Skeletal muscle tissue (tissue), 4 donors: ENCODE measurements around the gene DAB2IP. TPM values are rescaled to one million over a fixed set of nuclear protein-coding genes. Genes with fewer than 3 reads are reported as not detected.

Experiments
- H3K27ac ChIP-seq: one replicate; pipeline ENCODE4 v1.7.0; 2013; ENCODE audit warnings: mild to moderate bottlenecking, low read depth, low read length, inconsistent platforms
- H3K27me3 ChIP-seq, 3 donors: one replicate each; pipeline ENCODE4 v1.7.0; 2013; ENCODE audit warnings: low read length in 3 of 3; ENCODE audit not compliant: control insufficient read depth in 3 of 3, insufficient read depth in 3 of 3
- H3K36me3 ChIP-seq, 3 donors: one replicate each; pipeline ENCODE4 v1.7.0; 2013; ENCODE audit warnings: low read length in 3 of 3; ENCODE audit not compliant: control insufficient read depth in 3 of 3, insufficient read depth in 3 of 3
- H3K4me1 ChIP-seq, 3 donors: one replicate each; pipeline ENCODE4 v1.7.0; 2013; ENCODE audit warnings: low read length in 3 of 3, mild to moderate bottlenecking in 3 of 3; ENCODE audit not compliant: control insufficient read depth in 3 of 3, insufficient read depth in 3 of 3
- H3K4me3 ChIP-seq, 3 donors: one replicate each; pipeline ENCODE4 v1.7.0; 2013; ENCODE audit warnings: low read length in 3 of 3
- H3K9ac ChIP-seq, 3 donors: one replicate each; pipeline ENCODE4 v1.7.0; 2013; ENCODE audit warnings: low read length in 3 of 3, mild to moderate bottlenecking in 3 of 3, moderate library complexity in 2 of 3, low read depth in 1 of 3
- H3K9me3 ChIP-seq, 3 donors: one replicate each; pipeline ENCODE4 v1.7.0; 2013; ENCODE audit warnings: low read length in 3 of 3; ENCODE audit not compliant: control insufficient read depth in 3 of 3
- total RNA-seq: library from RNA; depleted of rRNA; stranded (reverse); fragments of >200 nt; gene quantifications from one replicate; pipeline ENCODE4 v1.2.3, GENCODE V29; 2014
- donor health status: Osteomylitis.

Gene DAB2IP
- total RNA-seq, 1 donor from 2014 or later = 12.5 TPM

DNA sequence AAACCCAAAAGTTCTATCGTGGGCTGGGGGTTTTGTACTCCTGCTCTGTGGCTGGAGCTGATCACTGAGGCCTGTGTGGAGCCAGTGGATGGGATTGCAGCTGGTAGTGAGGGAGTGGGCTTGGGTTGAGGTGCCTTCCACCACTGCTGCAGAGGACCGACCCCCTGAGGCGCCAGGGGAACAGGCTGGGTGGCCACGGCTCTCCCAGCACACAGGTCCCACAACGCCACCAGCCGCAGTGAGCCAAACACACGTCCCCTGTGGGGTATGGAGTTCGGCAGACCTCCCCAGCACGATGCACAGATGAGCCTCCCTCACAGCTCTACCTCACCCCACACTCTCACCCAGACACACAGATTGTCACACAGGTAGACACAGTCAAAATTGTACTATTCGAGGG, 109.1 kb downstream of the DAB2IP start:
- H3K4me3 ChIP-seq = no peak overlapping the region
- no peak overlapping the region for H3K27ac ChIP-seq
- H3K9ac ChIP-seq = no peak overlapping the region
- peaks cover 48 to 69% (median 66%) of the 10 kb centered on the region in 3 donors for H3K36me3 ChIP-seq
- peaks cover 31 to 46% (median 40%) of the 10 kb centered on the region in 3 donors for H3K4me1 ChIP-seq
- H3K9me3 ChIP-seq = no peaks in the 10 kb centered on the region
- no peaks in the 10 kb centered on the region for H3K27me3 ChIP-seq

DNA sequence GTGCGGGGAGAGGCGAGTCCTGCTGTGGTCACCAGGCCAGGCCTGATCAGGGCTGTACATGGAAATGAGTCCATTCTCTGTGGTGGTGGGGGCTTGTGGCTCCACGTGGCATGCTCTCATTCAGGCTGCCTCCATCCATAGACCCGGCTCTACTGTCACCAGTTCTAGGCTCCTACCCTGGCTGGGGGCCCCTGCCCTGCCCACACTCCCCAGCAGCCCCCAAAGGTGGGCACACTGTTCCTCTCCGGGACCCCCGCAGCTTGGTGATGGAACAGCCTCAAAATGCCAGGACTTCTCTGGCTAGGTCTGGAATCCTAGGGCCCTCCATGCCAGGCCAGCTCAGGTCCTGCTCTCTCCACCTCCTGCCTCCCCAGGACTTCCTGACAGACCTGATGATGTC, 111.7 kb downstream of the DAB2IP start:
- no peaks in the 10 kb centered on the region for H3K9me3 ChIP-seq
- H3K4me1 ChIP-seq = peaks cover 13 to 28% (median 22%) of the 10 kb centered on the region in 3 donors
- H3K27me3 ChIP-seq = no peaks in the 10 kb centered on the region
- no peak overlapping the region for H3K9ac ChIP-seq
- H3K27ac ChIP-seq = no peak overlapping the region
- no peak overlapping the region for H3K4me3 ChIP-seq
- H3K36me3 ChIP-seq = peaks cover 70 to 84% (median 84%) of the 10 kb centered on the region in 3 donors

DNA sequence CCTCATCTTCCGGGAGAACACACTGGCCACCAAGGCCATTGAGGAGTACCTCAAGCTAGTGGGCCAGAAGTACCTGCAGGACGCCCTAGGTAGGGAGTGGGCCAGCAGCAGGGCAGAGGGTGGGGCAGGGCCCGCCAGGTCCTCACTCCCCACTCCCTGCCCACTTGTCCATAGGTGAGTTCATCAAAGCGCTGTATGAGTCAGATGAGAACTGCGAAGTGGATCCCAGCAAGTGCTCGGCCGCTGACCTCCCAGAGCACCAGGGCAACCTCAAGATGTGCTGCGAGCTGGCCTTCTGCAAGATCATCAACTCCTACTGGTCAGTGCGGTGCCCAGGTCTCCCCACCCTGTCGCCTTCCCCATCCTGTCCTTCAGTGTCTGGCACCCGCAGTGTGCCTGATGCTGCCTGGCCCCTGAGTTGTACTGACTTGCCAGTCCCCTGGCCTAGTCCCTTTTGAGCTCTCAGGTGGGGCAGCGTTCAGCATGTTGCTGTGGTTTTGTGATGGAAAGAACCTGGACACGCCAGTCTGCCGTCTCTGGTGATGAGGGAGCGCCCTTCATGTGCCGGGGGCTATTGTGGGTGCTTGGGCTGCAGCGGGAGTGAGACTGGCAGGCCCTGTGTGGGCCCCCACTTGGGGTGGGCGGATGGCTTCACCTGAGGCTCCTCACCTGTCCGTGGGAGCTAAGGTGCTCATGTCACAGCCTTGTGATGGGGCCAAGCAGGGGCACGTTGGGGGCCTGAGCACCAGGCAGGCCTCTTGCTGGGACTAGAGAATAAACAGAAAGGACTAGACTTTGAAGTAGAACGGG, 112.3 kb downstream of the DAB2IP start:
- Histone ChIP-seq H3K9me3 (no peaks in the 10 kb centered on the region), H3K4me3 (no peak overlapping the region), H3K27ac (no peak overlapping the region), H3K36me3 (peaks cover 71 to 85% (median 85%) of the 10 kb centered on the region in 3 donors), H3K9ac (peak overlapping the region in 2 of 3 donors; percentile 23 to 64), H3K27me3 (no peaks in the 10 kb centered on the region), H3K4me1 (peaks cover 13 to 27% (median 22%) of the 10 kb centered on the region in 3 donors)

DNA sequence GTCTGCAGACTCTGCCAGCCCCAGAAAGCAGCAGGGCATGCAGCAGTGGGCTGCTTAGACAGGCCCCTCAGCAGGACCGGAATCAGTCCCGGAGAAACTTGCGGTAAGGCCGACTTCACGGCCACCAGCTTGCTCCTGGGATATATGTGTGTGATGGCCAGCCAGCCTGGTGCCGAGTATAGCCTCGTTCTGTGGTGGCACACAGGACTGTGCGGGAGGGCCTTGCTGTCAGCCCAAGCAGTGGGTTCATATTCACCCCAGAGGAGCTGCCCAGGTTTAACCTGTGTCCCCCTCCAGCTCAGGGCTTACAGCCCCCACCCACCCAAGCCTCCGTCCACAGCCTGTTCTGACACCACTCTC, 112.9 kb downstream of the DAB2IP start:
- peaks cover 13 to 26% (median 22%) of the 10 kb centered on the region in 3 donors for H3K4me1 ChIP-seq
- H3K36me3 ChIP-seq = peaks cover 71 to 85% (median 85%) of the 10 kb centered on the region in 3 donors
- peak overlapping the region in 1 of 3 donors; percentile 64 for H3K9ac ChIP-seq
- H3K9me3 ChIP-seq = no peaks in the 10 kb centered on the region
- no peaks in the 10 kb centered on the region for H3K27me3 ChIP-seq
- no peak overlapping the region for H3K4me3 ChIP-seq
- H3K27ac ChIP-seq = peak overlapping the region; percentile 65

DNA sequence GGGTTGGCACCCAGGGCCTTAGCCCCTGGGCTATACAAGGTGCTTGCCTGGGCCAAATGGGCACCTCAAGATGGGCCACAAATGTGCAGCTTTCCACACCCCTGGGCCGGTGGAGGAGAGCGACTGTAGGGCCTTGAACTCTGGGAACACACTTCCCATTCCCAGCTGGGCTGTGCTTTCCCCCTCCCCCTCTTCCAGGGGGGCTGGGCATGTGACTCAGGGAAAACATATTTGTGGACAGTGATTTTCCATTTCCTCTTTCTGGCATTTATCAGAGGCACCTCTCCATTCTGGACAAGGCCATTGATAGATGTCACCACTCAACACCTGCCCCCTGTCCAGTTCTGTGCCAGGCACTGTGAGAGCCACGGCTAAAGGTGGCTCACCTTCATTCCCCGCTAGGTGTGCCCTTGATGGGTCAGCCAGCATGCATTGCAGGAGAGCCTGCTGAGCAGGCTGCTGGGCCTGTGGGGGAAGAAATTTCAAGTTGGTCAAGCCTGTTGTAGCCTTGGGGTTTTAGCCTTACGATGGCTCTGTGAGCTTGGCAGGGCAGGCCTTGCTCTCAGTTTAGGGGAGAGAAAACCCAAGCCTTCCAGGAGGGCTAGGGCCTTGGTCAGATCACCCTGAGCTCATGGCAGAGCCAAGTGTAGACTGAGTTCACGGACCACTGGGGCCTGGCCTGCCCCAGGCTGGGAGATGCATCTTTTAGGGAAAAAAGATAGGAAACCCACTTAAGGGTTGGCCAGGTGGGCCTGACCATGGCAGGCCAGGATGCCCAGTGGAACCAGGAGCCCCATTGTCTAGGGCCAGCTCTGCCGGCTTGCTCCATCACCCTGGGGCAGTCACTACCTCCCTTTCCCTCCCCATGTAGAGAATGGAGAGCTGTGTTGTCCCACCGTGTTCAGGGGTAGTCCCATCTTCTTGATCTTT, 113.9 kb downstream of the DAB2IP start:
- H3K4me3 ChIP-seq = peak overlapping the region in 1 of 3 donors; percentile 13
- H3K36me3 ChIP-seq = peaks cover 71 to 85% (median 85%) of the 10 kb centered on the region in 3 donors
- no peaks in the 10 kb centered on the region for H3K9me3 ChIP-seq
- peak overlapping the region in 1 of 3 donors; percentile 64 for H3K9ac ChIP-seq
- H3K27me3 ChIP-seq = no peaks in the 10 kb centered on the region
- peaks cover 13 to 27% (median 26%) of the 10 kb centered on the region in 3 donors for H3K4me1 ChIP-seq
- H3K27ac ChIP-seq = peak overlapping the region; percentile 65

DNA sequence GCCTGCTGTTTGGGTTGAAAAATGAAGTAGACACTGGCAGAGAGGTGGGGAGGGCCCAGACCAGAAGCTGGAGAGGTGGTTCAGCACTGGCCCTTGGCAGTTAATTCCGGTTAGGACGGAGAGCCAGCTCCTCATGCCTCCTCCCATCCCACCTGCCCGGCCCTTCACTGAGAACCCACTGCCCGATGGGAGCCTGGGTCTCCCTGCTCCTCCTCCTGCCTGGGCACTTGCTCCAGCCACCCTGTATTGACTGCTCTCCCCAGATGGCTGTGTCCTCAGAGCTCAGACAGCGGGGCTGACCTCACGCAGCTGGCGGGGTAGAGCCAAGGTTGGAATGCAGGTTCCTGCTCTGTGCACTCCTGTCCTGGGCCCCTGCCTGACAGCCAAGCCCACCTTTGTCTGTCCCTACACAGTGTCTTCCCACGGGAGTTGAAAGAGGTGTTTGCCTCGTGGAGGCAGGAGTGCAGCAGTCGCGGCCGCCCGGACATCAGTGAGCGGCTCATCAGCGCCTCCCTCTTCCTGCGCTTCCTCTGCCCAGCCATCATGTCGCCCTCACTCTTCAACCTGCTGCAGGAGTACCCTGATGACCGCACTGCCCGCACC, 114.7 kb downstream of the DAB2IP start:
- peaks cover 21 to 35% (median 30%) of the 10 kb centered on the region in 3 donors for H3K4me1 ChIP-seq
- H3K9me3 ChIP-seq = no peaks in the 10 kb centered on the region
- no peaks in the 10 kb centered on the region for H3K27me3 ChIP-seq
- H3K9ac ChIP-seq = no peak overlapping the region
- H3K4me3 ChIP-seq = no peak overlapping the region
- peaks cover 68 to 85% (median 81%) of the 10 kb centered on the region in 3 donors for H3K36me3 ChIP-seq
- no peak overlapping the region for H3K27ac ChIP-seq

DNA sequence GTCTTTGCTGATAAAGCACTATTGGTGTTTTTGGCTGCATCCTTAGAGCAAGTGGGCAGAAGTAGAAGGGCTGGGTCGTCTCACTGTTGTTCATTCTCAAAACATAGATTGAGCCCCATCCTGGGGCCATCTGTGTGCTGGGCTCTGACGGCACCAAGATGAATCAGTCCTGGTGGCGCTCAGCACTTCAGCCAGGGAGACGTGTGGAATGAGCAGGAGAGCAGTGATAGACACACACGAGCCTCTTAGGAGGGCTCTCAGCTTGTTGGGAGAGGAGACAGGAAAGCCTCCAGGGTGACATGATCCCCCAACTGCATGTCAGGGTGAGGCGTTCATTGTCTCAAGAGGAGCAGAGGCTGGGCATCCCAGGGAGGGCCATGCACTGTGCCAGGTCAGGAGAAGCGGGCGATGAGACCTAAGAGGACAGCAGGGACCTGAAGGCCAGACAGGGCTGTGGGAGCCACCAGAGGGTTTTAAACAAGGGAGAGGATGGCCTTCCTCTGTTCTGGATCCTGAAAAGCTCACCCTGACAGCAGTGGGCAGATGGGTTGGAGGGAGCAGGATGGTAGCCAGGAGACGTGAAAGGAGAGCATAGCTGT, 115.8 kb downstream of the DAB2IP start:
- H3K9me3 ChIP-seq = no peaks in the 10 kb centered on the region

DNA sequence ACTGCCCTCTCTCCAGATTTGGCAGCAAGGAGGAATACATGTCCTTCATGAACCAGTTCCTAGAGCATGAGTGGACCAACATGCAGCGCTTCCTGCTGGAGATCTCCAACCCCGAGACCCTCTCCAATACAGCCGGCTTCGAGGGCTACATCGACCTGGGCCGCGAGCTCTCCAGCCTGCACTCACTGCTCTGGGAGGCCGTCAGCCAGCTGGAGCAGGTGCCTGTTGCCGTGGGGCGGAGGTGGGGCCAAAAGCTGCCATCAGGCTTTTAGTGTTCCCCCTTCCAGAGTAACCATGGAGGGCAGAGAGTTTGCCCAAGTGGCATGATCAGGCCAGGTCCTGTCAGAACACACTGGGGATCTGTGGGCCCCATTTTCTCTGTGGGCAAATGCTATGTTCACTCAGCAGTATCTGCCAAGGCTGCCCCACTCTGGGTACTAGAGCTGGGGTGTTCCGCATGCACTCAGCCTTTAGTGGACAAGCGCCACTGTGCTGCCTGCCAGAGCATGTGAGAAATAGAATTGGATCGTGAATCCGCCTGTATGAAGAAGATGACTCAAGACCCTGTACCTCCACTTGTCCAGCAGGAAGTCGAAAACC, 117.1 kb downstream of the DAB2IP start:
- Histone ChIP-seq H3K36me3 (peaks cover 62 to 84% (median 71%) of the 10 kb centered on the region in 3 donors), H3K27me3 (no peaks in the 10 kb centered on the region), H3K4me1 (peaks cover 36 to 57% (median 50%) of the 10 kb centered on the region in 3 donors), H3K9ac (no peak overlapping the region), H3K4me3 (no peak overlapping the region), H3K27ac (no peak overlapping the region), H3K9me3 (no peaks in the 10 kb centered on the region)

More for the DNA sequence above, 115.8 kb downstream of the DAB2IP start:
- peaks cover 28 to 45% (median 40%) of the 10 kb centered on the region in 3 donors for H3K4me1 ChIP-seq
- H3K4me3 ChIP-seq = no peak overlapping the region
- H3K9ac ChIP-seq = no peak overlapping the region
- H3K27ac ChIP-seq = no peak overlapping the region
- H3K27me3 ChIP-seq = no peaks in the 10 kb centered on the region
- H3K36me3 ChIP-seq = peaks cover 64 to 84% (median 78%) of the 10 kb centered on the region in 3 donors

DNA sequence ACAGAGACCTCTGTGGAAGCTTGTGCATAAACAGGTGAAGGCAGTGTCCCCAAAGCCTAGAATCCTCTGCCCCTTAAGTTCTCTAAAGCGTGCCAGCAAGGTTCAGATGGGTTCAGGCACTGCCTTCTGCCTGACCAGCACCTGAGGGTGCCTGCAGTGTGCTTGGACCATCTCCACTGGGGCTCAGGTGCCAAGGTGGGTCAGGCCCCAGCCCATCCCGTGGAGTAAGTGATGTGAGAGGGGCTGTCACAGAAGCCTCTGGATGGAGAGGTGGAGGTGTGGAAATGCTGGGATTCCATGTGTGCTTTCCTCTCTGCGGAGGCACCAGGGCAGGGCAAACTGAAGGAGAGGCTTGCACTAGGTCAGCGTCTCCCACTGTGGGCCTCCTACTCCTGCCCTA, 118.5 kb downstream of the DAB2IP start:
- H3K4me1 ChIP-seq = peaks cover 30 to 51% (median 40%) of the 10 kb centered on the region in 3 donors
- H3K9me3 ChIP-seq = no peaks in the 10 kb centered on the region
- H3K9ac ChIP-seq = peak overlapping the region in 1 of 3 donors; percentile 23
- H3K27ac ChIP-seq = no peak overlapping the region
- no peaks in the 10 kb centered on the region for H3K27me3 ChIP-seq
- no peak overlapping the region for H3K4me3 ChIP-seq
- H3K36me3 ChIP-seq = peaks cover 66 to 81% (median 71%) of the 10 kb centered on the region in 3 donors
